ENCODE data around the gene SV2C.
"Not testable (repeated sequence)": the region's sequence is repeated elsewhere in the genome, so short reads cannot be mapped to it uniquely, and the experiment has no call there.

The SV2C gene

DNA sequence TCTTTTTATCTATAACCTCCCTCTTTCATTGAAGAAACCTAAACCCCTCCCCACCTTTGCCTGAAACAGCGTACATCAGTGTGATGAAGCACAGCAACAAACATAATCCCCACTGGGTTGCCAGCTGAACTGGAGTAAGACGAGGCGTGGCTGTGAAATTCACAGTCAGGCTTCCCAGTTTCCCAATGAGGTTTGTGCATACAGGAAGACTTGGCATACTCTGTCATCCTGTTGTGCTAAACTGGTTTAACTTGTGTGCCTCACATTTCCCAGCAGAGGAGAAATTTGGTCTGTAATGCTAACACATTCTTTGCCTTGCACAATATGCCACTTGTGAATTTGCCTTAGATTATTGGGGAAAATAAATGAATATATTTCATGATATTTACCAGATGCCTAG is 121.5 kb downstream of the SV2C start:
- DNase-seq = no peak

DNA sequence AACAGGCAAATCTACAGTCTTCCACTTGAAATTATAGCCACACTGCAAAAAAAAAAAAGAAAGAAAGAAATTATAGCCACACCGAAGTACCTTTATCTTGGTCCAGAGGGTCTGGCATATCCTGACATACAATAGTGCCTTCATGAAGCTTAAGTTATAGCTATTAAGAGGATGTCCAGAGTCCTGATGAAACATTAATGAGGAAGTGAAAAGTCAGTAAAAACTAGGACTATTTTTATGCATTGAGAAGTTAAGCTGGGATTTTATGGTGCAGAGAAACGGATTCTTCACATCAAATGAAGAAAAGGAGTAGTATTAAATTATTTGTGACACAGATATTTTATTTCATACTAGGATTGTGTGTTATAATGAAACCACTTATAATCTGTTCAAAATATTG is 123.9 kb downstream of the SV2C start:
- no peak for DNase-seq

DNA sequence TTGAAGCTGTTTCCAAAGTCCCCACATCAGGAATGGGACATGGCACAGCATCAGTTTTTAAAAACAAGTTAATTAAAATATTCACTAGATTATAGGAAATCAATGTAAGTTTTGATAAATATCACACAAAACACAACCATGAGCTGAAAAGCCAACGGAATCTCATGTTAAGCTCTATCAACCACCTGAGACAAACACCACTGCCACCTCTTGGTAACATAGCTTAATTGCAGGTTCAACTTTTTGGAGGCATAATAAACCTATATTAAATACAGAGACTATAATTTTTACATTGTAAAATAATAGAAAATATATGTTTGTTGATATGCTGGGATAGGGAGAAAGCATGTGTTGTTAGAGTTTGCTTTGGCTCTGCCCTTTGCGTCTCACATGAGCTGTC is 126.1 kb downstream of the SV2C start:
- DNase-seq = no peak

DNA sequence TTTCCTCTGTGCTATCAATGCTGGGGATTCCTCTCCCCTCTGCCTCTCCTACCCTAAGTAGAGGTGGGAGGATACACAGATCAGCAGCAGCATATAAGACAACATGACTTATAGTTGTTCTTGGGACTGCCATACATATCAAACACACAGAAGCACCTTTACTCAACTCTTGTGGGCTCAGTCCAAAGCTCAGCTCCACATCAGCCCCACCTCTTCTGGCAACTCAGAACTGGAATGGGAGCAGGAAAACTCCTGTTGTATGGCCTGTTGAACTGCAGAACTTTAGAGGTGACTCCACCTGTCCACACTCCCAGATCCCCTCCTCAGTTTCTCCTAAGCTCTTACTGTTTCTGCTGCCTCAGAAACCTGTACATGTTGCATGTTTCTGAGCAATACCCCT is 127.8 kb downstream of the SV2C start:
- no peak for DNase-seq

DNA sequence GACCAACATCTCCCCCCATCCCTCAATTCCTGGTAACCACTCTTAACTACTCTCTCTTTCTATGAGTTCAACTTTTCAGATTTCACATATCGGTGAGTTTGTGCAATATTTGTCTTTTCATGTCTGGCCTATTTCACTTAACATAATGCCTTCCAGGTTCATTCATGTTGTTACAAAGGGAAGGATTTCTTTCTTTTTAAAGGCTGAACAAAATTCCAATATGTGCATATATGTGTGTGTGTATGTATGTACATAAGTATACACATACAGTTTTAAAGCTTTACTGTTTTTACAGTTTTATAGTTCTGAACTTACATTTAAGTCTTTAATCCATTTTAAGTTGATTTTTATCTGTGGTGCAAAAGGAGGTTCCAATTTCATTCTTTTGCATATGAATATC is 130.7 kb downstream of the SV2C start:
- no peak for DNase-seq

DNA sequence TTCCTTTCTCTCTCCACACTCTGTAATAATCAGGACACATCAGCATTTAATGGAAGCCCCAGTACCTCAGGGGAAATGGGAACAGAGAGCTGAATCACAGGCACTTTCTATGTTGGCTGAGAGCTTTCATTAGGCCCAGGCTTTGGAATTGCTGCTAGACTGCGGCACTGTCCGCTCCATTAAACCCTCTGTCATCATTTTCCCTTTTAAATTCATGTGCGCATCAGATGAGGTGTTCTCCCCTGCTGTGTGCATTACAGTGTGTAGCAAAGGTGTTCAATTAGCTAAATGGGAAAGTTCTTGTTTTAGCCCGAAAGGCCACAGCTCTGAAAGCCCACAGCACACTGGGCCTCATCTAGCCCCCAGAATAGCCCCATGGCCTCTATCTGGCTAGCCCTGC is 133.6 kb downstream of the SV2C start:
- no peak for DNase-seq

DNA sequence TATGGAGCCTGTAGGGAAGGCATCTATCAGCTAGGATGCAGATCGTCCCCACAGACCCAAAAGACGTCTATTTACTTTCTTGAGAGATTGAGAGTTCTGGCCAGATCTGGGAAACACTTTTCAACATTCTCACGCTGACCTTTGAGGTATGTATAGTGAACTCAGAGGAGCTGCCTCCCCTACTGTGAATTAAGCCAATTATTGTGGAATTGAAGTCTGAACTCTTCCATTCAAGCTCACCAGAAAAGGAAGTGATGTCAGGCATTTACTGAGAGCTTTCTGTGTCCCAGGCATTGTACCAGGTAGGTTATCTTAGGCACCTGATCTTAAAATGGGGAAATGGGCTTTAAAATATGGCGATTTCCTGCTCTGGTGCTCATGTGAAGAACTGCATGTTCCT is 136.5 kb downstream of the SV2C start:
- DNase-seq = no peak

DNA sequence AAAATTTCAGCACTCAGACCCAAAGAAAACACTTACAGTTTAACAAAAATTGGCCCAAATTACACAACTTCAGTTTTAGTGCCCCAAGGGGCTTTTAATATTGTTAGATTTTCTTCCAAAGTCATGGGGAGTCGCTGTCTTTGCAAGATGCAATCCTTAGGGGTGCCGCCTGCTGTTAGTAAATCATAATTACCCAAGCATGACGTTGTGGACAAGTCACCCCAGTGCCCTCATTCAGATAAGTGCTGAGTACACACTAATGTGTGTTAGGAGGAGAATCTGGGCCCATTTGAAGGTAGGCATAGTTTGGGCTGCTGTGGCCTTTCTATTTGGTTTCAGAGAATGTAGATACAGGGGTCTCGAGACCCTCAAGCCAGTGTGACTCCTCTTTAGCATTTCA is 138.1 kb downstream of the SV2C start:
- DNase-seq = no peak

DNA sequence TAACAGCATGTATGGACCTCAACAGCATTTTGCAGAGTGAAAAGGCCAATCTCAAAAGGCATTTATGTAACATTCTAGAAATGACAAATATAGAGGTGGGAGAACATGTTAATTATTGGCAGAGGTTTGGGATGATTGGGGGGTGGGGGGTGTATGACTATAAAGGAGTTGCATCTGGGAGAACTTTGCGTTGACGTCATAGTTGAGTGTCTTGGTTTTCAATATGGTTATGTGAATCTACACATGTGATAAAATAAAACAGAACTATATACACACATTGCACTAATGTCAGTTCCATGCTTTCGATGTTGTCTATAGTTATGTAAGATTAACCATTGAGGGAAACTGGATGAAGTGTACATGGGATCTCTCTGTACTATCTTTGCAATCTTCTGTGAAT is 139.1 kb downstream of the SV2C start:
- DNase-seq = no peak

DNA sequence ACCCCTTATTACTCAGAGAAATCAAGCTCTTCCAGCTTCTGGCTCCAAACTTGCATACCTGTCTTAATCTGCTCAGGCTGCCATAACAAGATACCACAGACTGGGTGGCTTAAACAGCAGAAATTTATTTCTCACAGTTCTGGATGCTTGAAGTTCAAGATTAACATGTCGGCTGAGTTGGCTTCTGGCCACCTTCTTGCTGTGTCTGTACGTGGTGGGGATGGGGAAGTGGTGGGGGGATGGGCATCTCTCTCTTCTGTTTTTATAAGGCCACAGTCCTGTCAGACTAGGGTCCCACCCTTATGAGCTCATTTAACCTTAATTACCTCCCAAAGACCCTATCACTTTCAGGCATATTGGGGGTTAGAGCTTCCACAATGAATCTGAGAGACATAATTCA is 140.5 kb downstream of the SV2C start:
- DNase-seq = no peak

DNA sequence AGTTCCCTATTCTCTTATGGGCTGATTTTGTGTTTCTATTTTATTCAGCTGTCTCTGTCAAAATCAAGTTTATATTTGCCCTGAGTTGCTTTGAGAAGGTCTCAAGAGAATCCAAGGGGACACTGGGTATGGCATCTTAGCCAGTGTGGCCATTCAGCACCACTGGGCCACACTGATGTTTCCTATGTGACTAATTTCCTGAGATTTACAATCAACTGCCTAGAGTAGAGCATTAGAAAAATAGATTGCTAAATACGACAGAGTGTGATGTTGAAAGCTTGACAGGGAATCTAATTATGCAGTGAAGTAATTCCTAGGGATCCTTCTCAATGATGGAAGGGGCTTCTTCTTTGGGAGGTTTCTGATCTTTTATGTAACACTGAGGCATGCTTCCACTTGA is 141.7 kb downstream of the SV2C start:
- no peak for DNase-seq

DNA sequence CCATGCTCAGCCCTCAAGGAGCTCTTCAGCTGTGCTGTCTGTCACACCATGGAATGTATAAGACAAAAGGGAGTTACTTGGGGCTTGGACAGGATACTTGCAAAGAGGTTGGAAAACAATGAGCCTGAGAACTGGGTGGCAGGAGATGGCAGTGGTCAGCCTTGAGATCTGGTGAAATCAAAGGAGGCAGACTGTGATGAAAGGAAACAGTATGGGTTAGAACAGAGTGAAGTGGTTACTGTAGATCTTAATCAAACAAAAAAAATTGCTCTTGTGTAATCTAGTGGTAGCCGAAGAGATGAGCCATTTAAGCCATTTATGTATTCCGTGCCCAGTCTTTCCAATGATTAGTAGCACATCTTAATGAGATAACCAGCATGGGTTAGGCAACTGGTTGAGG is 142.2 kb downstream of the SV2C start:
- DNase-seq = no peak

DNA sequence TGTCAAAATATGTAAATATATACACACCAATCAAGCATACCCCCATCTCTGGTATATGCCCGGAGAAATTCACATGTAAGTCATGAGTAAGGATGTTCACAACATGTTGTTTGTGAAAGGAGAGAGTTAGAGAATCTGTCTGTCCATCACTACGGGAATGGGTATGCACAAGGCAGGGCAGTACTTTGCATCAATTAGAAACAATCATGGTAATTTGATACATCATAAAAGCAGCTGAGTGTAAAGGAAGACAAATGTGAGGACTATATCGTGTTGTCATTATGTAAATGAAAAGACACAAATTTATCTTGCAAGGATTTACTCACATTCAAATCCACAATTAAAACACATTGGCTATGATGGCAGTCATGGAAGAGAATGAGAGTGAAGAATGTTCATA is 146.7 kb downstream of the SV2C start:
- no peak for DNase-seq

DNA sequence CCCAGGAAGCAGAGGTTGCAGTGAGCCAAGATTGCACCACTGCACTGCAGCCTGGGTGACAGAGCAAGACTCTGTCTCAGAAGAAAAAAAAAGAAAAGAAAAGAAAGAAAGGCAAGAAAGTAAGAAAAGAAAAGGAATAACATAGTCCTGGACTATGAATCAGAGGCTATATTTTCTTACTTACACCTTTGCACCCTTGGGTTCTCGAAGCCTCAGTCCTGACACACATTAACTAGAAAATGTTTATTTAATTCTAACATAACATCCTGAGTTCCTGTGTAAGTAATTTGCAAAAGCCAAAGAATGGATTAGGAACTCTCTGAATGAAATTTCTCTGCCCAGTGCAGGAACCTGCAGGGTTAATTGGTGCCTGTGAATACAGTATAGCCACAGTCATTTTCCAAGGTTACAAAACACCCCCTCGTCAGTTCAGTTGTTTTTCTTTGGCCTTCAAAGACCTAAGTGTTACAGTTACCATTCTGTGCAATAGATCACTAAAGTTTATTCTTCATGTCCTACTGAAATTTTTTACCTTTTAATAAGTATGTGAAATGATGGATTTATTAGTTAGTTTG is 147.6 kb downstream of the SV2C start:
- no peak for DNase-seq

DNA sequence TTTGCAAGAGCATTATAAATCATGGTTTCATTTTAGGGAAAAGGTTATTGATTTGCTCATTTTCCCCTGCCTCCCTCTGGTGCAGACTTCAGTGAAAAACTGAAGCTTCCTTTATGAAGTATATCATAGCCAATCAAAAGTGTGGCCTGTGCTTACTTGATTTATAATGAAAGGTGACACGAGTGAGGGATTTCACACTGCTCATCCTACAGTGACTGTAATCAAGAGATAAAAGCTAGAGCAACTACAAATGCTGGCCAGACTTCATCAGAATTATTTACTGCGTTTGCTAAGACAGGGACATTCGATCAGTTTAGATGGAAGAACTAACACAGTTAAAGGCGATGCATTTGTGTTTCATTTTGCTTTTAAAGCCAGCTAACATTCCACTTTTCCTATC is 151.5 kb downstream of the SV2C start:
- no peak for DNase-seq

DNA sequence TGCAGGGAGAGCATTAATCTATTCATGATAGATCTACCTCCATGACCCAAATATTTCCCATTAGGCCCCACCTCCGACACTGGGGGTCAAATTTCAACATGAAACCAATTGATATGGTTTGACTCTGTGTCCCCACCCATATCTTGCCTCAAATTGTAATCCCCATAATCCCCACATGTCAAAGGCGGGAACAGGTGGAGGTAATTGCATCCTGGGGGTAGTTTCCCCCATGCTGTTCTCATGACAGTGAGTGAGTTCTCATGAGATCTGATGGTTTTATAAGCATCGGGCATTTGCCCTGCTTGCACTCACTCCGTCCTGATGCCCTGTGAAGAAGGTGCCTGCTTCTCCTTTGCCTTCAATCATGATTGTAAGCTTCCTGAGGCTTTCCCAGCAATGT is 153.5 kb downstream of the SV2C start:
- DNase-seq = no peak

DNA sequence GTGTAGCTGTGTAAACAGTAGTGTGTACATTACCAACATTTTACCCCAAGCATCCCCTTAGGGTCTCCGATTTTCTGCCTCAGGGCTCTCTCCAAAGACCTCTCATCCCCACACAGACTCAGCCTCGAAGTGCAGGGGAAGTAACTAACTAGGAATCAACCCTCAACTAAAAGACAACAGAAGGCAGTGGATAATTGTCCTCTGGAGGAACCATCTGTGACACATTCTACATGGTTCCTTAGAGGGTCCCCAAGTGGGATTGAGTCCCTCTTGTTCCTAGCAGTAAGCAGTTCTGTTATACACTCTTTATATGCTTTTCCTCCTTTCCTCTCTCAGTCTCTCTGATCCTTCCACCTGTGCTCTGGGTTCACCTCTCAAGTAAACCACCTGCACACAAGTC is 157.2 kb downstream of the SV2C start:
- no peak for DNase-seq

DNA sequence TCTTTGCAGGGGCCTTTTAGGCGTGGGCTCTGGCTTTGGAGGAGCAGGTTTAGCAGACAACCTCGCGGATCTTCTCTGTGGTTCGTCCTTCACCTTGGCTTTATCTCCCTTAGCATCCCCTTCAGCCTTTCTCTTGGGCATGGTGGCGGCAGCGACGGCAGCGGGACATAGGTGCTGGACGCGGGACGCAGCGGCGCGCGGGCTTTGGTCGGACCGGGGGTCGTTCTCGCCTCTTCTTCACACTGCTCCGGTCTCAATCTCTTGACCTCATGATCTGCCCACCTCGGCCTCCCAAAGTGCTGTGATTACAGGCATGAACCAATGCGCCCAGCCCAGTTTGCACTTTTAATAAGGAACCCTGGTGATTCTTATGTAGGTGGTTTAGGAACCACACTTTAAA is 159.0 kb downstream of the SV2C start:
- DNase-seq = not testable (repeated sequence)

DNA sequence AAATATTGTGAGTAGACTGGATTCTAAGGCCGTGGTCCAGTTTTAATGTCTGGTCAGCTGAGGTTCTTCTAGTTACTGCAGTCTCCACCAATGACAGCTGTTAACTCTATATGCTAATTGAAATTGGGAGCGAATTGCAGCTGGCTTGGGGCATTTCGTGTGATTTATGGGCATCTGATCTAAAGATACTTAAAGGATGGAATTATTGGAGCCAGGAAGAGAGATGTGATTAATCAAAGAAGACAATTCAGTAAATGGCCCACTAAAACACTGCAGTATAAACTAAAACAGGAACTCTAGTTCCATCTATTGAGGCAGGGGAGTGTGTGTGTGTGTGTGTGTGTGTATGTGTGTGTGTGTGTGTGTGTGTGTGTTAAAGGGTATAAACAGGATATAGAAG is 162.4 kb downstream of the SV2C start:
- no peak for DNase-seq

DNA sequence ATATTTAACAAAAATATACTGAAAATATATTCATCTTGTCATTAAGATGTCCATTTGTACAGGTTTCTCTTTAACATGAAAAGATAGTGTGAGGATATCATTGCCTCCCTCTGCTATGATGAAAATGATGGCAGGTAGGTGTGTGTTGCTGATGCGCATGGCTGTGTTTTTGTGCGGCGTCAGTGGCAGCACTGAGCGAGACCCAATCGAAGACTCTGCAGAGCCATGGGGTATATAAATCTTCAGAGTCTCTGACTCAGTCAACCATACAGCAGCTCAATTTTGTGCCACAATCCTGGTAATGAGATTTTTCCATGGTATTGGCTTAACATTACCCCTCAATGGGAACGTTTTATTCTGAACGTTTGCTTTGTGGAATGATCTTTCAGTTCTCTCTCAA is 166.4 kb downstream of the SV2C start:
- DNase-seq = no peak

DNA sequence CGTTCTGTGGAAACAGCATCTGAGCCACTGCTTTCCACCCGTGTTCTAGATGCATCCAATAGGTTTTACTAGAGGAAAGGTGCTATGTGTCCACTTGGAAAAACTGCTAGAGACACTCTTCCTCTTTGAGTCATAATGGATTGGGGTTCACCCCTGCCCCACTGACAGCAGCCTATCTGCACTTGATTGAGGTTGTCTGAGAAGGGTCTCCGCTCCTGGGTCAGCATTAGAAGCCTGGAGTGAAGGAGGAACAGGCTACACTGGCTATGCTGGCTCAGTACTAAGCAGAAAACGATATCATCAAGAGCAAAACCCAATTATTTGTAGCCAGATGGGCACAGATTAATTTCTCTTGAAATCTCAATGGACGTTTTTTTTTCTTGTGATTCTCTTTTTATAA is 167.3 kb downstream of the SV2C start:
- no peak for DNase-seq

DNA sequence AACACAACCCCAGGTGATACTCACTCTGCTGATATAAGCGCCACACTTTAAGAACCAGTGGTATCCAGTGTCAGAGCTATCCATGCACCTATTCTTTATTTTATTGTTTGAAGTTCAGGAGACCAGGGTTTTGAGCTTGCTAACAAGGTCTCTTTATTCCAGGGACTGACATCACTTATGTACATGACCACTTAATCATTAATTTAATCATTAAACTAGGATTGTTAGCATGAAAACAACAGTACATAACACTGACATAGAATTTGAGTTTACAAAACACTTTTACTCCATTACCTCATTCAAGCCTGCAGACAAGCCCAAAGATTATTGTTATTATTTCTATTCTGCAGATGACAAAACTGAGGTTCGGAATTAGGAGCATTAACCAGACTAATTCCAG is 168.5 kb downstream of the SV2C start:
- no peak for DNase-seq

DNA sequence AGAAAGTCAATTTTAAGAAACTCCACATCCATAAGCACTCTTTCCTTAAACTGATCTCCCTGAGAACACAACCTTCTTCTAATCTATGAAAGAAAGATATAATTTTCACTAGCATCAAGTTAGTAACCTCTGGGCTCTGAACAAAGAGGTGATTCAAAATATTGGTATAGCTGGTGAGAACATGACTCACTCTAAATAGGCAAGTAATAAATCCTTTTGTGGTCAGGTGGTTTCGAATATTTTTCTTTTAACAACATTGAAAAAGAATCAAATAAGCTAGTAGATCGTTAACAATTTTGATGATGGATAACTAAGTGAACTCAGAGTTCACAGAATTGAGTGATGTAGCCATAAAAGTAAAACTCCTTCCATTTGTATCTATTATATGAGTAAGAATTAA is 169.3 kb downstream of the SV2C start:
- no peak for DNase-seq

DNA sequence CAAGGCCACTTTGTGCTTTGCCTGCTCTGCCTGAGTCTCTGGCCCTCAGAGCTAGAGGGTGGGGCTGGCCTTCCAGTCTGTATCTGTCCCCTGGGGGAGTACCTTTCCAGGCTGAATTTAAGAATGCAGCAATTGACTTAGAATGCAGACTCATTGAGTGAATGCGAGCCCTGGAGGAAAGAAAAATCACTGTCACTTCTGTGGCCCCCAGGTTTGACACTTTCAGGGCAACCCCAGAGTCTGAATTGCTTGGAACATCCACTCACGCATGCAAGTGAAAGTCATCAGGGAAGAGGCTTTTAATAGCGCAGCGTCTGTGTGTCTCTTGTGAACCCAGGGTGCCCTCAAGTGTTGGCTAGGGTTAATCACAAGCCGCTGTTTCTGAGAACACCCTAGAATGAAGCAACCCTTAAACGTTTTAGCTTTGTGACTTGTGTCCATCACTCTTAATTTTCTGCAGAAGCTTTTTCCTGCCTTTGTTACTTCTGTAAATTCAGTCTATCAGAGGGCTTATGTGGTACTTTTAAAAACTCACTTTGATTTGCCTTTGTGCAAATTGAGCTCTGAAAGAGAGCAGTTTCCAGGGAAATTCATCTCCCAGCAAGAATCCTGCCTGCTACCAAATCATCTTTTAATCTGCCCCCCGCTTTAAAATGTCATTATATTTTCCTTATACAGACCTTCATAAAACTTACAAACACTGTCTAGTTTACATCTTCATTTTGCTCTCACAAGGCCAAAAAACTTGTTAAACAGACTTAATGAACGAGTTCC is 173.1 kb downstream of the SV2C start:
- DNase-seq = peak; percentile 50

DNA sequence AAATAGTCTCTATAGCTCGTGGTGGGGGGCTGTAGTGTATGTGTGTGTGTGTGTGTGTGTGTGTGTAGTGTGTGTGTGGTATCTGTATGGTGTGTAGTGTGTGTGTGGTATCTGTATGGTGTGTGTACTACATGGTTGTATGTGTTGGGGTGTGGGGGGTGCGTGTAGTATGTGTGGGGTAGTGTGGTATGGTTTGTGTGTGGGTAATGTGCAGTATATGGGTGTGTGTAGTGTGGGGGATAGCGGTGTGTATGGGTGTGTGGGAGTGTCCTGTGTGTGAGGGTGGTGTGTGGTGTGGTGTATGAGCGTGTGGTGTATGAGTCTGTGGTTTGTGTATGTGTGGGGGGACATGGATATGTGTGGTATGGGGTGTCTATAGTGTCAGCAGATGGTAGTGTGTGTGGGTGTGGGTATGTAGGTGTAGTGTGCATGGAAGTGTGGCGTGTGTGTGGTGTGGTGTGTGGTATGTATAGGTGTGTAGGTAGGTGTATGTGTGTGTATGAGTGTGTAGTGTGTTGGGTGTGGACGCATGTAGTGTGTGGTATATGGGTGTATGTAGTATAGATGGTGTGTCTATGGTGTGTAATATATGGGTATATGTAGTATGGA is 174.1 kb downstream of the SV2C start:
- no peak for DNase-seq
